Measurements from ENCODE around the gene TGM1.

DNA sequence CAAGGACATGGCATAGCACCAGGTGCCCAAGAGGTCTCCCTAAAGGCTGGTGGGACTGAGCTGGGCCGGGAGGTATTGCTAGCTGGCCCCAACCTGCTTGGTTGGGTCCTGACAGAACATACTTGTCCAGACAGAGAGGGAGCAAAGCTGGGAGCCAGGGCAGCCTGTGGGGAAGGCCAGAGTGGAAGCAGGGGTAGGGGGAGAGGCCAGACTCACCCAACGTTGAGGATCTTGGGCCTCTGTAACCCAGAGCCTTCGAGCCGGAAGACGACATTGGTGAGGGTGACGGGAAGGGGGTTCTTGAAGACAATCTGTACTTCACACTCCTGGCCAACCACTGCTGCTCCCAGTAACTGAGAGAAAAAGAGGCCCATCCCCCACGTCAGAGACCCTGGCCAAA, 9.0 kb downstream of the TGM1 start:
- TF ChIP-seq EZH2phosphoT487 (IDR thresholded peaks at IDR 0.05; ENCODE audit: low read depth, severe bottlenecking, unreplicated experiment) = no peak
- TF ChIP-seq, protein P1, sequence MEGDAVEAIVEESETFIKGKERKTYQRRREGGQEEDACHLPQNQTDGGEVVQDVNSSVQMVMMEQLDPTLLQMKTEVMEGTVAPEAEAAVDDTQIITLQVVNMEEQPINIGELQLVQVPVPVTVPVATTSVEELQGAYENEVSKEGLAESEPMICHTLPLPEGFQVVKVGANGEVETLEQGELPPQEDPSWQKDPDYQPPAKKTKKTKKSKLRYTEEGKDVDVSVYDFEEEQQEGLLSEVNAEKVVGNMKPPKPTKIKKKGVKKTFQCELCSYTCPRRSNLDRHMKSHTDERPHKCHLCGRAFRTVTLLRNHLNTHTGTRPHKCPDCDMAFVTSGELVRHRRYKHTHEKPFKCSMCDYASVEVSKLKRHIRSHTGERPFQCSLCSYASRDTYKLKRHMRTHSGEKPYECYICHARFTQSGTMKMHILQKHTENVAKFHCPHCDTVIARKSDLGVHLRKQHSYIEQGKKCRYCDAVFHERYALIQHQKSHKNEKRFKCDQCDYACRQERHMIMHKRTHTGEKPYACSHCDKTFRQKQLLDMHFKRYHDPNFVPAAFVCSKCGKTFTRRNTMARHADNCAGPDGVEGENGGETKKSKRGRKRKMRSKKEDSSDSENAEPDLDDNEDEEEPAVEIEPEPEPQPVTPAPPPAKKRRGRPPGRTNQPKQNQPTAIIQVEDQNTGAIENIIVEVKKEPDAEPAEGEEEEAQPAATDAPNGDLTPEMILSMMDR (IDR thresholded peaks at IDR 0.05; ENCODE audit: poor library complexity) = no peak

Data from hepatocyte (in vitro differentiated cells).